CD1c-positive myeloid dendritic cell (primary cell): Measurements from ENCODE around the gene NUP85.
"Not testable (repeated sequence)": the region's sequence is repeated elsewhere in the genome, so short reads cannot be mapped to it uniquely, and the experiment has no call there.

Experiments
- DNase-seq: peaks from one replicate; pipeline ENCODE4 v3.0.0-alpha.2; 2016; ENCODE audit errors: extremely low spot score

Gene NUP85

GRCh38 chr17:75241143-75241430, 35.6 kb downstream of the NUP85 start:
- no peak for DNase-seq

- DNase-seq: no peak
Observed at GRCh38 chr17:75241502-75241901, 36.0 kb downstream of the NUP85 start.

- no peak for DNase-seq
Observed at GRCh38 chr17:75241996-75242460, 36.5 kb downstream of the NUP85 start.

DNA sequence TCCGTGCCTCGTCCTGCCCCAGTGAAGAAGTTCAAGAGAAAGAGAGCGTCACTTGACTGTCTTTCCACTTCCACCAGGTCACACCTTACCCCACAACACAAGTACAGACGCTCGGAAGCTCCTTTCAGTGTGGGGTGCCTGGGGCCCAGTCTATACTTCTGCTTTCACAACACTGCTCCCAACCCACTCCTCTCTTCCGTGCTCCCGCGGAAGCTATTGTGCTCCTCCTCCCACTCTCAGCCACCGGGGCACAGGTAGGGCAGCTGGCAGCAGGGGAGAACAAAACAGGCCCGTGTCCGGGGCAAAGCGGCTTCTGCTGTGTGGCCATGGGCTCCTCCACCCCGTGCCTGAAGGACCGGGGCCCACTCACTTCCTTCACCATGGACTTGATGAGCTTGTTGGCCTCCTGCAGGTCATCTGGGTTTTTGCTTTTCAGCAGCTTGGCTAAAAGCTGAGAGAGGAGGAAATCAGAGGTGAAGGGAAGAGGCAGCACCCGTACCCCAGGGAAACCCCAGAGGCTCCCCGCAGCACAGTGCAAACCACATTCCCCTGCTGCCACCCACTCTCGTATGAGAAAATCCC, 37.1 kb downstream of the NUP85 start:
- DNase-seq: peak; percentile 80

GRCh38 chr17:75244133-75244866, 38.8 kb downstream of the NUP85 start:
- peak; percentile 90 for DNase-seq

DNA sequence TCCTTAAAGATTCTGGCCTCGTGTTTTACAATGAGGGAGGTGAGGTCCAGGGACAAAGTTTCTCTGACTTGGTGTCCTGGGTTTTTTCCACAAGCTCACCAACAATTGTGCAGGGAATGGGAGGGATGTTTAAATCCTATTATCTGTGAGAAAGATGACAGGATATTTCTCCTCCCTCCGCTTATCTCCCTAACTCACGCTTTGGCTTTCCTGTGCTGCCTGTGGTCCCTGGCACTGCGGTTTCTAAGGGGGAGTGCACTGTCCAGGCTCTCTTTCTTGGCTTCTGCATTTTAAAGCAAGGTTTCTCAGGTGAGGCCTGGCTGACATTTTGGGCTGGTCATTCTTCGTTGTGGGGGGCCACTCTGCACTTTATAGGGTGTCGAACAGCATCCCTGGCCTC, 39.5 kb downstream of the NUP85 start:
- DNase-seq: no peak

GRCh38 chr17:75246404-75246803, 40.9 kb downstream of the NUP85 start:
- DNase-seq: no peak

GRCh38 chr17:75249564-75249963, 44.1 kb downstream of the NUP85 start:
- DNase-seq: no peak

DNA sequence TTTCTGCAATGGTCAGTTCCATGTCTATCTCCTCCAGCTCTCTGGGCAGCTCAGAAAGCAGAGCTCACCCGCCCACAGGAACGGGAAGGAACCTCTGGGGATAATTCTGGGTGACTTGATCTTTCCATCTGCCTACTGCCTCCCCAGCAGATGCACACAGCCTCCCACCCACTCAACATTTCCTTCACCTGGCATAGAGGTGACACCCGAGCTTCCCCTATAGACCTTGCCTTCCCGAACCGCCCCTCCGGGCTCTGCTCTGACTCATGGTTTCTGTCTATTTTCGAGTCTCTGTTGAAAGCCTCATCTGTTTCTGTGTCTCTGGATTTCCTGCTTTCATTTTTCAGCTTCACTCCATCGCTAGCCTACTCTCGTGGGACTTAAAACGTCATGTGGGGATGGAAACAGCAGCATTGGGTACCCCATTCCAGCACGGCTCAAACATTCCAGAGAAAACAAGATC, 44.6 kb downstream of the NUP85 start:
- peak; percentile 78 for DNase-seq

DNA sequence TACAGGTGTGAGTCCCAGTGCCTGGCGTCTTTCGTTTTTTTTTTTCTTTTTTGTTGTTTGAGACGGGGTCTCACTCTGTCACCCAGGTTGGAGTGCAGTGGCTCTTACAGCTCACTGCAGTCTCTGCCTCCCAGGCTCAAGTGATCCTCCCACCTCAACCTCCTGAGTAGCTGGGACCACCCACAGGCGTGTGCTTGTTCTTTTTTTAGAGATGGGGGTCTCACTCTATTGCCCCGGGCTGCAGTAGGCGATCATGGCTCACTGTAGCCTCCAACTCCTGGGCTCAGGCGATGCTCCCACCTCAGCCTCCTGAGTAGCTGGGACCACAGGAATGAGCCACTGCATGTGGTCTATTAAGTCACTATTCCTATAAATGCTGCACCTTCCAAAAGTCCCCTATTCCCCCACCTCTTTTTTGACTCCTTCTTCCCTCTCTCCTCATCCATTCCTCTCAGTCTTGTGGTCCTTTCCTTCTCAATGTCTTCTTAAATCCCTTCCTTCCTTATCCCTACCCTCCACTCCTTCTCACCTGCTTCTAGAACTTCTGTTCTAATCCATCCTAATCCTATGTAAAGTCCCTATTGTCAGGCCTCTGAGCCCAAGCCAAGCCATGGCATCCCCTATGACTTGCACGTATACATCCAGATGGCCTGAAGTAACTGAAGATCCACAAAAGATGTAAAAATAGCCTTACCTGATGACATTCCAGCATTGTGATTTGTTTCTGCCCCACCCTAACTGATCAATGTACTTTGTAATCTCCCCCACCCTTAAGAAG, 46.7 kb downstream of the NUP85 start:
- no peak for DNase-seq

DNA sequence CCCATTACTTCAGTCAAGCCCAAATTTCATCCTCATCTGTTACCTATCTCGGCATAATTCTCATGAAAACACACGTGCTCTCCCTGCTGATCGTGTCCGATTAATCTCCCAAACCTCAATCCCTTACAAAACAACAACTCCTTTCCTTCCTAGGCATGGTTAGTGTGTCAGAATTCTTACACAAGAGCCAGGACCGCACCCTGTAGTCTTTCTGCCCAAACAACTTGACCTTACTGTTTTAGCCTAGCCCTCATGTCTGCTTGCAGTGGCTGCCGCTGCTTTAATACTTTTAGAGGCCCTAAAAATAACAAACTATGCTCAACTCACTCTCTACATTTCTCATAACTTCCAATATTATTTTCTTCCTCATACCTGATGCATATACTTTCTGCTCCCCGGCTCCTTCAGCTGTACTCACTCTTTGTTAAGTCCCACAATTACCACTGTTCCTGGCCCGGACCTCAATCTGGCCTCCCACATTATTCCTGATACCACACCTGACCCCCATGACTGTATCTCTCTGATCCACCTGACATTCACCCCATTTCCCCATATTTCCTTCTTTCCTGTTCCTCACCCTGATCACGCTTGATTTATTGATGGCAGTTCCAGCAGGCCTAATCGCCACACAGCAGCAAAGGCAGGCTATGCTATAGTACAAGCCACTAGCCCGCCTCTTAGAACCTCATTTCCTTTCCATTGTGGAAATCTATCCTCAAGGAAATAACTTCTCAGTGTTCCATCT, 50.6 kb downstream of the NUP85 start:
- not testable (repeated sequence) for DNase-seq

GRCh38 chr17:75257228-75257627, 51.7 kb downstream of the NUP85 start:
- DNase-seq: not testable (repeated sequence)

- DNase-seq: peak; percentile 33
Observed at GRCh38 chr17:75260641-75261335, 55.3 kb downstream of the NUP85 start.

DNA sequence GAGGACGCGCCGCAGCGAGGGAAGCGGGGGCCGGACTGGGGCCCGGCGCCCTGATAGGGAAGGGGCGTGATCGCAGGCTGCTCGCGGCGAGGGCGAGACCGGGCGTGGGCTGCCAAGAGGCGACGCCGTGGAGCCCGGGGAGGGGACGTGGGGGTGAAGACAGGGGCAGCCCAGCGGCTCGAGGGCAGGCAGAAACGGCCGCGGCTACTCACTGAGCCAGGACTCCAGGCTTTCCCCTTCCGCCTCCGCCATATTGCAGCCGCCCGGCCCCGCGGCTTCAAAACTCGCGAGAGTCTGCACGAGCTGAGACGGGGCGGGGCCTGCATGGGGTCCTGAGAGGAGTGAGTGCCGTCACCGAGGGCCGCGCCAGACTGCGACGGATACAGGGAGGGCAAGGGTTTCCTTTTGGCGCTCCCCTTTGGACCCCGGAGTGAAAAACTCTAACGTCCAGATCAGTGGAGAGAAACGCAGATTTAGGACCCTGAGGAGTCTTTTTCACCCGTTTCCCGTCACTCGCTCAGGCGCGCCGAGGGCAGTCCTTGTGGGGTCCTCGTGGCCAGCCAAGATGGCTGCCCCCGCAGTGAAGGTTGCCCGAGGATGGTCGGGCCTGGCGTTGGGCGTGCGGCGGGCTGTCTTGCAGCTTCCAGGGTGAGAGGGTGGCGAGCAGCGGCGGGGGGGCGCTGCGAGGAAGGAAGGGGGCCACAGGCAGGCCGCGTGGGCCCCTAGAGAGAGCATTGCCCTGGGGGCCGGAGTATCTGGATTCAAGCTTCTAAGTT, 56.0 kb downstream of the NUP85 start, which contains the start of the genes GGA3 and MRPS7:
TSS of gene GGA3 (minus strand) at position 271 of the 776 bp plus-strand sequence. CDS start at position 252, 19 bp downstream.
TSS of gene MRPS7 (plus strand) at position 544 of the 776 bp plus-strand sequence. CDS start at position 566, 22 bp downstream.
- DNase-seq: peak; percentile 98

GRCh38 chr17:75262112-75262606, 56.7 kb downstream of the NUP85 start:
- no peak for DNase-seq

DNA sequence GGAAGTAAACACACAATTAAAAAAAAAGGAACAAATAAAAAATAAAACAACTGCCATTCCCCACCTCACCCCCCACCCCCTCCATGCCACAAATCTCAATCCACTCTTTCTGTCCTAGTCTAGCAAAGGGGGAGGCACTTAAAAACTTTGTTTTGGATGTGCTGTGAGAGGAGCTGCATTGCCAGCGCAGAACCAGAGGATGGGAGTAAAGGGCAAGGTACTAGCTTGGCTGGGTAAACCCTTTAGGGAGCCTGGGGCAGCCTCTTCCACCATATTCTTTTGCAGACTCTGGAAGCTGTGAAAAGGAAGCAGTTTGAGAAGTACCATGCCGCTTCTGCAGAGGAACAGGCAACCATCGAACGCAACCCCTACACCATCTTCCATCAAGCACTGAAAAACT, 57.6 kb downstream of the NUP85 start:
- DNase-seq: peak; percentile 37

GRCh38 chr17:75265614-75266315, 60.3 kb downstream of the NUP85 start:
- DNase-seq: peak; percentile 56

GRCh38 chr17:75266316-75267152, 61.1 kb downstream of the NUP85 start:
- DNase-seq: no peak

GRCh38 chr17:75267153-75267410, 61.6 kb downstream of the NUP85 start:
- peak; percentile 95 for DNase-seq
